ENCODE measurements around the gene PLCD3.
A peak's percentile ranks its signal among the peaks of the same experiment; 100 is the strongest.

Gene PLCD3

DNA sequence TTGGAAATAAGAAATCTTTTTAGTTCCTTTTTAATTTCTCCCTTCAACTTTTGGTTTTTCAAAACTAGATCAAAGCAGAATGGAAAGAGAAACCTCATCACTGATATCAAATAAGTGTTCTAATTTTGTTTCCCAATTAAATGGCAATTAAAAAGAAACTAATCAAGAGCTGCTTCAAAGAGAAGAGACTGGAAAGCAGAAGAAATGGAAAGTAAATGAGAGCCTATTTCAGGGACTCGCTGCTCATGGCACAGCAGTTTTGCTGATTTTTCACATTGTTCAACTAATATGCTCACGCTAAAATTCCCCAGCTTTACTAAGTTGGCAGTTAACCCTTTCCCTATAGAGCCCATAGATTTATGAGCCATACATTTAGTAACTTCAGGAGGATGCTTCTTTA is 64.7 kb downstream of the PLCD3 start:
- no peak for DNase-seq

DNA sequence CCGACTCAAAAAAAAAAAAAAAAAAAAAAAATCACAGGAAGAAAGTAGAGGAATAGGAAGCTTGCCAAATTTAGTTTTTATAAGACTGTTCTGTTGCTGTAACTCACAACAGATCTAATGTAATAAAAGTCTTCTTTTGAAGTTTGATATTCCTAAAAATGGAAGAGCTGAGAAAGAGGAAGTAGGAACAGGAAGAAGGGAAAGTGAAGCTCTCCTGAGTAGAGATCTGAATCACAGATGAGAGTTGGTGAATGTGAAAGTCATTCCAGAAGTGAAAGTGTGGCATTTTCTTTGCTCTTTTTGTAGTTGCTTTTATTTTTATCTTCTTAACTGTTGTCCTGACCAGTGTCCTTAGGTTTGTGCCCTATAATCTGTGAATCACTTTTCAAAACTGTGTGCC is 69.1 kb downstream of the PLCD3 start:
- peak; percentile 37 to 38 for DNase-seq

DNA sequence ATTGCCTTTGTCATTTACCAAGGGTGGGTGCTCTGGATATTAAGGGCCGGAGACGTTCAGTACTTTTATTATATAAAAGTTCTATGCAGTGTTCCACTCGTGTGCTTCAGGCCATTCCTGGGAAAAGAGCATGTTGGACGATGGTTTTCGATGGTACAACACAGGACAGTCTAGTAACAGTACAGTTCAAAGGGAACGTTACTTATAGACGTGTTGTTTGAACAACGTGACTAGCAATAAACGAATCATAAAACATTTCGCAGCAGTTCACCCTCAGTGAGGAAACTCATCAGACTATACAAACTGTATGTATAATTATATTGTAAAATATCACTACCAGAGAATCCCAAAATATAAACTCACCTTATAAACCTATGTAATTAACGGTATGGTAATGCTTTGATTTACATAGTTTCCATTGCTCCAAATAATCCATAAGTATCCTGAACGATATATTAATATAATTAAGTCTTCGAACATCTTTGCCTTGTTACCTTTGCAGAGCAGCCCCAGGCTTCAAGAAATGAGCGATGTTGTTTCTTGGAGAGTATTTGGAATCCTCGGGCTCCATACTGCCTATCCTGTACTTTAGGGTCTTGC is 70.6 kb downstream of the PLCD3 start:
- peak in 1 of 2 donors; percentile 17 for DNase-seq

DNA sequence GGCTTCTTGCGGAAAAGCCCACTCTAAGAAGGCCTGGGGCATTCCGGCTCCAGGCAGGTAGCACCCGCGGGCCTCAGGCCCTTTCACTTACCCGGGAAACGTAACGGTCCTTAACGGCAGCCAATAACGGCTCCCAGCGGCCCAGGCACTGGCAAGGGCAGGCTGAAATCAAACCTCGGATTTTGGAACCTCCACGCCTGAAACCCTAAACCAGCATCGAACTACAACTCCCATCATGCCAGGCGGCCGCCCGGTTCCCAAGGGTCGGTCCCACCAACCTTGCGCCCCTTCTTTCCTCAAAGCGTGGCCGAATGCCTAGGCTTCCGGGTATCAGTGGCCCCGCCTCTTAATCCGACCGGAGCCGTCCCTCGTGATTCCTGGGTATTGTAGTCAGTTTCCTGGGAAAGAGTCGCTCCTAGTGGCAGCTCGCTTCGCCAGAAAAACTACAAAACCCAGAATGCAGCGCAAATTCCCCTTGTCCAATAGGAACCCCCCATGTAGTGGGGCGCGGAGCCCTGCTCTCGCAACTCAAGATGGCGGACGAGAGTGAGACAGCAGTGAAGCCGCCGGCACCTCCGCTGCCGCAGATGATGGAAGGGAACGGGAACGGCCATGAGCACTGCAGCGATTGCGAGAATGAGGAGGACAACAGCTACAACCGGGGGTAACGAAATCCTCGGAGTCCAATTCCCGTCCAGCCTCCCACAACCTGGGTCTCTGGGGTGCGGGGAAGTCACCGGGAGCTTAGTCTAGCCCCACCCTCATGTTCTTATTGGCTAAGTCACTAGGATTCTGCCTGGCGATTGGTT is 71.3 kb downstream of the PLCD3 start, which contains the start of gene NMT1:
Gene NMT1 (plus strand): TSS at position 521 of the 809 bp plus-strand sequence. CDS start 13 bp downstream, at position 534.
- DNase-seq: peak; percentile 99 to 100

DNA sequence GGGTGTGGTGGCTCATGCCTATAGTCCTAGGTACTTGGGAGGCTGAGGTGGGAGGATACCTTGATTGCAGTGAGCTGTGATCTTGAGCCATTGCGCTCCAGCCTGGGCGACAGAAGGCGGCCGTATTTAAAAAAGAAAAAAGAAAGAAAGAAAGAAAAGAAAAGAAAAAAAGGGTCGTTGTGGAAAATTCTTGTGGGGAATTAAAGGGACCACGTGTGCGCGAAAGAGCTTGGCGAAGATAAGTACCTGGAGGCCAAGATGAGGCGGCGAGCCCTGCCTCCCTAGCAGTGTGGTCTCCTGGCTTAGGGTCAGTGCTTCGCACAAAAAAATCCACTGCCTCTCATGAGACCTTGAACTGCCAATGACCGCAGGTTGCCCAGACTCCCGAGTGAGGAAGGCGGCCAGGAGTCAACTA is 71.9 kb downstream of the PLCD3 start:
- DNase-seq: no peak
